NCI-H1436 (cell line): ENCODE measurements around the gene AHNAK.
"Not testable (repeated sequence)": the region's sequence is repeated elsewhere in the genome, so short reads cannot be mapped to it uniquely, and the experiment has no call there.

Source experiments
- DNase-seq: peaks from one replicate; lab custom pipeline; 2025; lab: John Stamatoyannopoulos, UW

The AHNAK gene

DNA sequence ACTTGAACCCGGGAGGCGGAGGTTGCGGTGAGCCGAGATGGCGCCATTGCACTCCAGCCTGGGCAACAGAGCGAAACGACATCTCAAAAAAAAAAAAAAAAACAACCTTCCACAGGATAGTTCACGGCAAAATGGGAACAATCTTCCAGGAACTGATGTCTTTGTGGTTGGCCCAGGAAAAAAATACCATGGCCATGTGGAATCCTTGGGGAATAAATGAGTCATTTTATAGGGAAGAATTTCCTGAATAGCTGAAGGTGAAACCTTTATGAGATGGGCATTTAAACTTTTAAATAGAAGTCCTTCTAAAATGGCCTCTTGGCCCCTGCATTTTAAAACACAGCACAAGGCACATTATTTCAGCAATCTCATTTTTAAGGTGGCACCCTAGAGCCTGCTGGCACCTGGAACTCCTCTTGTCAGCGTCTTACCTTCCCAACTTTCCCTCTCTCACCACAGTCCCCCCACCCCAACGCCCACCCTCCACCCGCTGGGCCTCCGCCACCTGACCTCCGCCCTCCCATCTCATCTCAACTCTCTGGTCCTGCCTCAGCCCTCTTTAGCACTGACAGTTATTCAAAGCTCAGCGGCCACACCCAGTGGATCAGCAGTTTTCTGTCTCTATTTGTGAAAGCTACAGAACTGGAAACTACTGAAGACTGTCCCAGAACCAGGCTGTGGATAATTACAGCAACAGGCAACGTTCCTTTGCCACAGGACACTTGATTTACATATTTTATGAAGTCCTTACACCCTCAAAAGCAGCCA lies 84.7 kb downstream of the AHNAK start:
- DNase-seq: no peak

DNA sequence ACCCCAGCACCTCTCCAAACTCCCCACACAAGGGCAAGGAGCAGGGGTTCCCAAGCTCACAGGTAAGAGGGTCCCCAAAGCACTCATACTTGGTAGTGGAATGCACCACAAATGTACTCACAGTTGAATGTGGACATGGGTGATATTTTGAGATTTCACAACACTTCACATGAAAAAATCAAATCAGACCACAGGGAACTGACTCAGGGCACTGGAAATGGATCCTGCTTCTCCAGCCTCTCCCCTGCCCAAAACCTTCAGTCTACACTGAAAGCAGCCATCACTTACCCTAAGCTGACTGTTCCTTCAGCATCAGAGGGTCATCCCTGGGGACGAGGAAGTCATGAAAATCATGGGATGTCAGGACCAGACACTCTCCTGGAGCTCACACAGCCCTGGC lies 87.5 kb downstream of the AHNAK start:
- DNase-seq: no peak

GRCh38 chr11:62458212-62459002 lies 88.2 kb downstream of the AHNAK start:
- no peak for DNase-seq

DNA sequence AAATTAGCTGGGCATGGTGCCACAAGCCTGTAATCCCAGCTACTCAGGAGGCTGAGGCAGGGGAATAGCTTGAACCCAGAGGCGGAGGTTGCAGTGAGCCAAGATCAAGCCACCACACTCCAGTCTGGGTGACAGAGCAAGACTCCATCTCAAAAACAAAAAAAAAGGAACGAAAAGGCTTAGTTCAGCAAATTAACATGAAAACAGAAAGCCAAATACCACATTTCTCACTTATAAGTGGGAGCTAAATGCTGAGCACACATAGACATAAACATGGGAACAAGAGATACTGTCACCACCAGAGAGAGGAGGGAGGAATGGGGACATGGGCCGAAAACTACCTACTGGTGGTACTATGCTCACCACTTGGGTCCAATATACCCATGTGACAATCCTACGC lies 89.1 kb downstream of the AHNAK start:
- DNase-seq: no peak

- DNase-seq: no peak
Observed at GRCh38 chr11:62456630-62457029, 90.0 kb downstream of the AHNAK start.

DNA sequence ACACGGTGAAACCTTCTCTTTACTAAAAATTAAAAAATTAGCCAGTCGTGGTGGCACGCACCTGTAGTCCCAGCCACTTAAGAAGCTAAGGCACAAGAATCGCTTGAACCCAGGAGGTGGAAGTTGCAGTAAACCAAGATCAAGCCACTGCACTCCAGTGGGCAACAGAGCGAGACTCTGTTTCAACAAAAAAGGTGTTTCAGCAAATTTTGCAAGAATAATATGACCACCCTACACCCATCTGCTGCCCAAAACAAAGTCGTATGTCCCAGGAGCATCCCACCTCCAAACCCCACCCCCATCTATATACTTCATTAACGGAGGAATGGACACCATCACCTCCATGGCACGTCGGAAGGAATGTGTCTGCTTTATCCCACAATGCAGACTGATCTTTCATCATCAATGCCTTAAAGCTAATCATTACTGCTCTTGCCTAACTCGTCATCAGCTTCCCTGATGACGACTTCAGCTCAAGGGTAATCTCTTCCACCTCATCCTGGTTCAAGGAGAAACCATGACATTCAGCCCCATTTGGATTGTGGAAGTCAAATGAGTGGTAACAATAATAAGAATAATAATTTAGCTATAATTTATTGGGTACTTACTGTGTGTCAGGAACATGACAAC lies 93.7 kb downstream of the AHNAK start:
- no peak for DNase-seq

- DNase-seq: no peak
Observed at GRCh38 chr11:62452261-62452660, 94.3 kb downstream of the AHNAK start.

GRCh38 chr11:62451241-62451621 lies 95.4 kb downstream of the AHNAK start:
- DNase-seq: no peak

DNA sequence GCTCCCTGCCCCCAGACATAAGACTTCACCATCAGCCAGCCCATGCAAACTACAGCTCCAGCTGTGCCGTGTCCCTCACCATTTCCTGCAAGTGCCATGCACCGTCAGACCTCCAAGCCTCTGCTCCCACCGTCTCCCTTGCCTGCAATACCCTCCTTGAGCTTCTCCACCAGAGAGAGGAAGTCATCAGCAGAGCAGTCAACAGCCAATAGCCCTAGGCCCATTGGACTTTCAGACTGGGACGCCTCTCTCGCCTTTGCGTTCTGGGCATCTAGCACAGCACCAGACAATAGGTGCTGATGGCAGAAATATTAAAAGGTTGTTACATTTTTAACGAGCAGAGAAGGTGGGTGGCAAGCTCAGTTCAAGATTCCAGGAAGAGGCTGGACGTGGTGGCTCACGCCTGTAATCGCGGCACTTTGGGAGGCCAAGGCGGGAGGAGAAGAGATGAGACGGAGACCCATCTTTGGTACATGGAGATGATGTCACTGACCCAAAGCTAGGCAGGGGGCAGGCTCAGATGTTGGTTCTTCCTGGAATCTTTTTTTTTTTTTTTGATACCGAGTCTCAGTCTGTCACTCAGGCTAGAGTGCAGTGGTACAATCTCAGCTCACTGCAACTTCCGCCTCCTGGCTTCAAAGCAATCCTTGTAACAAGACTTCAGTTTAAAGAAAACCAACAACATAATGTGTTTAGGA lies 95.9 kb downstream of the AHNAK start:
- DNase-seq: no peak

DNA sequence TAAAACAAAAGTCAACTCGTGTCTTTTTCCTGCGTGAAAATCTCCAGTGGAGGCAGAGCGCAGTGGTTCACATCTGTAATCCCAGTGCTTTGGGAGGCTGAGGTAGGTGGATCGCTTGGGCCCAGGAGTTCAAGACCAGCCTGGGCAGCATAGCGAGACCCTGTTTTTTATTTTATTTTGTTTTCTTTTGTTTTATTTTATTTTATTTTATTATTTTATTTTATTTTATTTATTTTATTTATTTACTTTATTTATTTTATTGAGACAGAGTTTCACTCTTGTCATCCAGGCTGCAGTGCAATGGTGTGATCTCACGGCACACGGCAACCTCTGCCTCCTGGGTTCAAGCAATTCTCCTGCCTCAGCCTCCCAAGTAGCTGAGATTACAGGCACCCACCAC lies 96.7 kb downstream of the AHNAK start:
- DNase-seq: not testable (repeated sequence)

GRCh38 chr11:62449451-62449851 lies 97.2 kb downstream of the AHNAK start:
- DNase-seq: no peak

DNA sequence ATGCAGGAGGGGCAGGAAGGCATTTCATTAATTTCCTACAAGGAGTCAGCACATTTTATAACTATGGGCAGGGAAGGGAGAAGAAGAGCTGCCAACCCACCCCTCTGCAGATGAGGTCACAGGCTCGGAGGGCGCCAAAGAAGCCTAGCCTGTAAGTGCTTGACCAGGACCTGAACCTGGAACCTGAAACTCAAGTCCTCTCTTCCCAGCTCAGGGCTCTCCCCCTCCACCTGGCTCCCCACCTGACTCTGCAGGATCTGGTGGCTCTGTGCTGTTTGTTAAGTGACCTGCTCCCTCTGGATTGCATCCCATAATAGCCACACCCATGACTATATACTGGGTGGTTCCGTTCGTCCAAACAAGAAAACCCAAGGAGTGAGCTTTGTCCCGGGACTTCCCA lies 100.5 kb downstream of the AHNAK start:
- no peak for DNase-seq

DNA sequence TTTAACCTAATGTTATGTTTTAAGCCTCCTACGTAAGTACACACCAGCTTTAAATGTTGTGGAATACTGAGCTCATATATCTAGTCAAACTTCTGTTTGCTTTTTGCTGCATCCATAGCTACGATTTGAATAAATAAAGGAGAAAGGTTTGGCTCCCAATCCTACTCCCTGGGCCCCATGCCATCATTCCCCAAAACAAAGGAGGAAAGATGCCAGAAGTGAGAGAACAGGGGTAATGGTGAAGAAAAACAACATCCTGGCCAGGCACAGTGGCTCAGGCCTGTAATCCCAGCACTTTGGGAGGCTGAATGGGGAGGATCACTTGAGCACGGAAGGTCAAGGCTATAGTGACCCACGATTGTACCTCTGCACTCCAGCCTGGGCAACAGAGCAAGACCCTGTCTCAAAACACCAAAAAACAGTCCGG lies 101.3 kb downstream of the AHNAK start:
- DNase-seq: no peak

DNA sequence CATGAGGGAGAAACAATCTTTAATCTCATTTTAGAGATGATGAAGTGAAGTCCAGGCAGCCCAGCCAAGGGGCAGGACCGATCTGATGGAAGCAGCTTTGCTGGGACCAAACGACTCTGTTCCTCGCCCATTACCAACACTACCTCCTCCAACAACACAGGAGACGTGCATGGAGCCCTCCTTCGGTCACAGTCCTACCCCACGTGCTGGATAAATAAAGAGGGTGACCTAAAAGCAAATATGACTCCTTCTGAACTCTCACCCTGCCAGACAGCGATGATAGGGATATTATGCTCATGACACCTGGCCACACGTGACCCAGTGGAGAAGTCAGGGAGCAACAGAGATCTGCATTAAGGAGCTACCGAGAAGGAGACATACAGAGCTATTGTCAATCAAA lies 101.8 kb downstream of the AHNAK start:
- DNase-seq: no peak

GRCh38 chr11:62444236-62444833 lies 102.3 kb downstream of the AHNAK start:
- DNase-seq: peak; percentile 19

GRCh38 chr11:62443390-62444235 lies 103.0 kb downstream of the AHNAK start:
- no peak for DNase-seq

GRCh38 chr11:62439785-62440602 lies 106.6 kb downstream of the AHNAK start:
- DNase-seq: no peak

- no peak for DNase-seq
Observed at GRCh38 chr11:62438641-62439040, 108.0 kb downstream of the AHNAK start.

- no peak for DNase-seq
Observed at GRCh38 chr11:62437616-62438015, 109.0 kb downstream of the AHNAK start.
